Spleen (tissue), 7 donors: ENCODE results near the gene SLC10A6.

Experiments
- CTCF ChIP-seq, 11 experiments: fragments of 200-600 bp in 7 of 11; fragments of 450-650 bp in 4 of 11; sonication (generic) in 4 of 11; IDR thresholded peaks in 8 of 11; conservative IDR thresholded peaks in 3 of 11; 1 replicate in 7 of 11; 2 replicates in 4 of 11; pipeline versions ENCODE4 v1.4.0 to v1.8.0; 2016 to 2021; ENCODE audit warnings: antibody characterized with exemption in 11 of 11, inconsistent platforms in 4 of 11, mild to moderate bottlenecking in 1 of 11
- POLR2A ChIP-seq, 3 donors: fragments of 450-650 bp; IDR thresholded peaks; one replicate each; pipeline ENCODE4 v1.5.1; 2017; ENCODE audit warnings: antibody characterized with exemption in 3 of 3, mild to moderate bottlenecking in 1 of 3
- POLR2AphosphoS5 ChIP-seq, 3 donors: sonication (generic); formaldehyde crosslinking; IDR thresholded peaks; one replicate each; pipeline ENCODE4 v1.5.1; 2017; ENCODE audit warnings: antibody characterized with exemption in 3 of 3
- donor health status: DM: no; HTN: no; CAD: no; lungs with moderate emphysema.
- donor health status: DM: no; HTN: no; CAD: no.
- donor health status: DM: no; HTN: no; CAD: no.

DNA sequence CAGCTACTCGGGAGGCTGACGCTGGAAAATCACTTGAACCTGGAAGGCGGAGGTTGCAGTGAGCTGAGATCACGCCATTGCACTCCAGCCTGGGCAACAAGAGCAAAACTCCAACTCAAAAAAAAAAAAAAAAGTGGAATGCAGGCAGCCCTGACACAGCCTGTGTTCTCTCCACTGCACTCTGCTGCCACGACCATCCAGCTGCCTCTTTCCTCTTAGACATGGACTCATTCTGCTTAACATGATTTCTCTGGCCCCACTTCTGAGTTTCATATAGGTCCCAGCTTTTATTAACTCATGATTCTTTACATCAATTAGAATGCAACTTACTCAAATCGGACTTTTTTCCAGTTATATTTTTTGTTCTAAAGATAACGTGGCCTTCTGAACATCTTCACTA is 29.6 kb downstream of the SLC10A6 start:
- TF ChIP-seq POLR2A (IDR thresholded peaks at IDR 0.05) (no peak), CTCF (IDR thresholded peaks at IDR 0.05 in 8 of 11, conservative IDR thresholded peaks at IDR 0.05 in 3 of 11) (no peak), POLR2AphosphoS5 (IDR thresholded peaks at IDR 0.05) (no peak)
